ENCODE results near the gene CCDC57. TPM values are rescaled to one million over a fixed set of nuclear protein-coding genes. Genes with fewer than 3 reads are reported as not detected.

Gene CCDC57
- total RNA-seq, 1 experiment from 2014 or later, result 69.9 TPM

- no peak overlapping the region for H3K4me3 Mint-ChIP-seq (ENCODE audit: low read depth, unreplicated experiment)
- BruUV-seq (replicated peaks), result TSS peak; percentile 49
- H3K9me3 Mint-ChIP-seq (ENCODE audit: low read depth, unreplicated experiment), result no peaks in the 10 kb centered on the region
- no peaks in the 10 kb centered on the region for H3K27me3 Mint-ChIP-seq (ENCODE audit: unreplicated experiment)
- no peak for DNase-seq
- no peak overlapping the region for H3K27ac Mint-ChIP-seq (ENCODE audit: unreplicated experiment)
- CTCF ChIA-PET, result interaction anchor here (0.6 kb wide), 1 partner anchor 77 kb away, joined by 7 read pairs; no protein-coding TSS in a partner anchor
- TF ChIP-seq CTCF (IDR thresholded peaks at IDR 0.05; ENCODE audit: unreplicated experiment), result no peak
- peaks cover 84% of the 10 kb centered on the region for H3K36me3 Mint-ChIP-seq (ENCODE audit: insufficient read depth, unreplicated experiment)
- intact Hi-C loops (cut with micrococcal nuclease; ENCODE audit: unreplicated experiment), result no loop called here
- no peaks in the 10 kb centered on the region for H3K4me1 Mint-ChIP-seq (ENCODE audit: low read depth, unreplicated experiment)
These were observed 155.7 kb downstream of the CCDC57 start for GRCh38 chr17:82056729-82057621.

DNA sequence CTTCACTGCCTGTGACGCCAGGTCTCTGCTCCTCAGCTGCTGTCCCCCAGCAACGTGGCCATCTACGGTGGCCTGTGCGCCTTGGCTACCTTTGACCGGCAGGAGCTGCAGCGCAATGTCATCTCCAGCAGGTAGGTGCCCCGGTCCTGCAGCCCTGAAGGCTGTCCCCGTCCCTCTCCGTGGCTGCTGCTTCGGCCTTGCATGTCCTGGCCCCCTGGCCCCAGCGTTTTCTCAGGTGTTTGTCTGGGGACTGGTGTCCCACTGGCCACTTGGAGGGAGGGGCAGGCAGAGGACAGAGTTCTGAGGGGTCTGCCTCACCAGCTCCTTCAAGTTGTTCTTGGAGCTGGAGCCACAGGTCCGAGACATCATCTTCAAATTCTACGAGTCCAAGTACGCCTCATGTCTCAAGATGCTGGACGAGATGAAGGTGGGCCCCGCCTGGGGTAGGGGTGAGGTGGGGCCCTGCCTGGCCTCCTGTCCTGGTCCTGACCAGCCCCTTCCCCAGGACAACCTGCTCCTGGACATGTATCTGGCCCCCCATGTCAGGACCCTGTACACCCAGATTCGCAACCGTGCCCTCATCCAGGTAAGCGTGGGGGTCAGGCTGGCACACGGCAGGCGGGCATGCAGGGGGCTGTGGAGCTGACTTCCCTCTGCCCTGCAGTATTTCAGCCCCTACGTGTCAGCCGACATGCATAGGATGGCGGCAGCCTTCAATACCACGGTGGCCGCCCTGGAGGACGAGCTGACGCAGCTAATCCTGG is 156.5 kb downstream of the CCDC57 start:
- H3K27ac Mint-ChIP-seq (ENCODE audit: unreplicated experiment), result no peak overlapping the region
- H3K4me3 Mint-ChIP-seq (ENCODE audit: low read depth, unreplicated experiment), result no peak overlapping the region
- intact Hi-C loops (cut with micrococcal nuclease; ENCODE audit: unreplicated experiment), result no loop called here
- no TSS peak for BruUV-seq (replicated peaks)
- H3K4me1 Mint-ChIP-seq (ENCODE audit: low read depth, unreplicated experiment), result no peaks in the 10 kb centered on the region
- TF ChIP-seq CTCF (IDR thresholded peaks at IDR 0.05; ENCODE audit: unreplicated experiment), result no peak
- DNase-seq, result no peak
- H3K36me3 Mint-ChIP-seq (ENCODE audit: insufficient read depth, unreplicated experiment), result peaks cover 79% of the 10 kb centered on the region
- no peaks in the 10 kb centered on the region for H3K27me3 Mint-ChIP-seq (ENCODE audit: unreplicated experiment)
- H3K9me3 Mint-ChIP-seq (ENCODE audit: low read depth, unreplicated experiment), result no peaks in the 10 kb centered on the region
- CTCF ChIA-PET, result interaction anchor here (0.6 kb wide), 1 partner anchor 77 kb away, joined by 7 read pairs; no protein-coding TSS in a partner anchor

DNA sequence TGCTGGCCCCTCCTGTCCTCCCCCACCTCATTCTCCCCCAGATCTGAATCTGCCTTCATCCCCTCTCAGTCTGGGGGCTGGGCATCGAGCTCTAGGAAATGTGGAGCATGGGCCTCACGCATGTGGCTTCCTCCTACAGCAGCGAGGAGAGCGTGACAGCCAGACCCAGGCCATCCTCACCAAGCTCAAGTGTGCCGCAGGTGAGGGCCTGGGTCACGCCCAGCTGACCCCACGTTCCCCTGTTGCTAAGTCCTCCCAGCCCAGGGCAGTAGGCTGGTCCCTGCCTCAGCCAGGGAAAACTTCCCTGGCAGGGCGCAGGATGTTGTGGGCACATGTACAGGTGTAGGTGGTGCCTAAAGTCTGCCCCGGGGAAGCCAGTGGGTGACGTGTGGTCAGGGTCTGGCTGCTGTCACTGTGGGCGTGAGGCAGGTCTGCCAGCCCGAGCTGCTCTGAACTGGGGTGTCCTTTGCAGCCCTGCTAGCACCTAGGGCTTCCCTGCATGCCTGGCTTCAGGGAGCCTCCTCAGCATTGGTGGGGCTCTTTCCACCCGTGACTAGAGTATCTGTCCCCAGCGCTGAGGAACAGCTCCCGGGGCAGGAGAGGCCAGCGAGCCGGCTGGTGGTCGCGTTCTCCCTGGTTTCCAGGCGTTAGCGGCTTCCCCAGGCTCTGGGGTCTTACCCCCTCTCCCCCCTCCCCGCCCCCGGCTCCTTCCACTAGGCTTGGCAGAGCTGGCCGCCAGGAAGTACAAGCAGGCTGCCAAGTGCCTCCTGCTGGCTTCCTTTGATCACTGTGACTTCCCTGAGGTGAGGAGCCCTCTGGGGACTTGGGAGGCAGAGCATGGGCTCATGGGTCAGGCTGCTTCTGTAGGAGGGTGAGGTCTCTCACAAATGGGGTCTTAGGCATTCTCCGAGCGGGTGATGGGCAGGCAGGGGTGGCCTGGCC is 157.3 kb downstream of the CCDC57 start:
- H3K9me3 Mint-ChIP-seq (ENCODE audit: low read depth, unreplicated experiment), result no peaks in the 10 kb centered on the region
- CTCF ChIA-PET, result no interaction called here
- BruUV-seq (replicated peaks), result no TSS peak

More for the DNA sequence above, 157.3 kb downstream of the CCDC57 start:
- H3K36me3 Mint-ChIP-seq (ENCODE audit: insufficient read depth, unreplicated experiment), result peaks cover 79% of the 10 kb centered on the region
- TF ChIP-seq CTCF (IDR thresholded peaks at IDR 0.05; ENCODE audit: unreplicated experiment), result no peak
- no peaks in the 10 kb centered on the region for H3K27me3 Mint-ChIP-seq (ENCODE audit: unreplicated experiment)
- DNase-seq, result no peak
- no peaks in the 10 kb centered on the region for H3K4me1 Mint-ChIP-seq (ENCODE audit: low read depth, unreplicated experiment)
- intact Hi-C loops (cut with micrococcal nuclease; ENCODE audit: unreplicated experiment), result no loop called here
- H3K27ac Mint-ChIP-seq (ENCODE audit: unreplicated experiment), result no peak overlapping the region
- no peak overlapping the region for H3K4me3 Mint-ChIP-seq (ENCODE audit: low read depth, unreplicated experiment)

All from Calu3 (cell line).